ENCODE results near the gene CCDC27.

Gene CCDC27

GRCh38 chr1:3762151-3762872, 10.1 kb downstream of the CCDC27 start:
- DNase-seq = no peak

- no peak for DNase-seq
Measured at GRCh38 chr1:3762873-3763228, 10.6 kb downstream of the CCDC27 start.

GRCh38 chr1:3763351-3764125, 11.3 kb downstream of the CCDC27 start:
- no peak for DNase-seq

- DNase-seq = no peak
Measured at GRCh38 chr1:3767328-3767925, 15.2 kb downstream of the CCDC27 start.

- no peak for DNase-seq
Measured at GRCh38 chr1:3768811-3769390, 16.7 kb downstream of the CCDC27 start.

GRCh38 chr1:3770047-3770765, 18.0 kb downstream of the CCDC27 start:
- DNase-seq = no peak

- no peak for DNase-seq
Measured at GRCh38 chr1:3771108-3772026, 19.1 kb downstream of the CCDC27 start.

- peak; percentile 84 for DNase-seq
Measured at GRCh38 chr1:3772027-3772714, 19.9 kb downstream of the CCDC27 start.

- no peak for DNase-seq
Measured at GRCh38 chr1:3772715-3773571, 20.7 kb downstream of the CCDC27 start, which contains the start of gene SMIM1. TSS of gene SMIM1 (plus strand) at chr1:3772749. CDS start at chr1:3775374, 2,625 bp downstream.

GRCh38 chr1:3773572-3774275, 21.5 kb downstream of the CCDC27 start:
- DNase-seq = no peak

GRCh38 chr1:3774276-3774945, 22.2 kb downstream of the CCDC27 start:
- no peak for DNase-seq

- DNase-seq = no peak
Measured at GRCh38 chr1:3774946-3775489, 22.8 kb downstream of the CCDC27 start.

- peak; percentile 42 for DNase-seq
Measured at GRCh38 chr1:3775490-3776230, 23.4 kb downstream of the CCDC27 start.

GRCh38 chr1:3776231-3776961, 24.1 kb downstream of the CCDC27 start:
- no peak for DNase-seq

- no peak for DNase-seq
Measured at GRCh38 chr1:3777078-3777547, 24.9 kb downstream of the CCDC27 start.

GRCh38 chr1:3777647-3778589, 25.7 kb downstream of the CCDC27 start:
- no peak for DNase-seq

Measured in activated effector memory CD4-positive, alpha-beta T cell treated with Interleukin-2 at 50 U/mL for 16 hours (primary cell).